GM21367 (cell line): ENCODE data around the gene TCEAL2.
"Not testable (repeated sequence)": the region's sequence is repeated elsewhere in the genome, so short reads cannot be mapped to it uniquely, and the experiment has no call there.

Source experiments
- ATAC-seq: cut with Tn5 transposase; IDR thresholded peaks from one replicate; pipeline ENCODE4 v1.9.1; 2021; ENCODE audit not compliant: unreplicated experiment

Gene TCEAL2

GRCh38 chrX:102125436-102125835 lies at the start of gene TCEAL2:
TSS of gene TCEAL2 (plus strand) at chrX:102125679. CDS start at chrX:102126831, 1,152 bp downstream.
- not testable (repeated sequence) for ATAC-seq

GRCh38 chrX:102077426-102077825 lies 48.1 kb upstream of the TCEAL2 start:
- no peak for ATAC-seq

- ATAC-seq: no peak
Measured at GRCh38 chrX:102085706-102086105, 39.8 kb upstream of the TCEAL2 start.

- ATAC-seq: no peak
Measured at GRCh38 chrX:102113367-102113766, 12.1 kb upstream of the TCEAL2 start.

GRCh38 chrX:102115748-102116147 lies 9.7 kb upstream of the TCEAL2 start:
- ATAC-seq: no peak

GRCh38 chrX:102125014-102125413 lies 465 bp upstream of the TCEAL2 start:
- not testable (repeated sequence) for ATAC-seq

- not testable (repeated sequence) for ATAC-seq
Measured at GRCh38 chrX:102126080-102126818, 770 bp downstream of the TCEAL2 start.

GRCh38 chrX:102126863-102127262 lies 1.4 kb downstream of the TCEAL2 start:
- ATAC-seq: no peak

GRCh38 chrX:102129473-102129872 lies 4.0 kb downstream of the TCEAL2 start:
- no peak for ATAC-seq

- no peak for ATAC-seq
Measured at GRCh38 chrX:102138064-102138463, 12.6 kb downstream of the TCEAL2 start.

- ATAC-seq: not testable (repeated sequence)
Measured at GRCh38 chrX:102140876-102141275, 15.4 kb downstream of the TCEAL2 start.

- ATAC-seq: not testable (repeated sequence)
Measured at GRCh38 chrX:102141631-102142030, 16.2 kb downstream of the TCEAL2 start.

- not testable (repeated sequence) for ATAC-seq
Measured at GRCh38 chrX:102142274-102142673, 16.8 kb downstream of the TCEAL2 start, which contains the start of gene TCEAL6. TSS of gene TCEAL6 (minus strand) at chrX:102142481.

- no peak for ATAC-seq
Measured at GRCh38 chrX:102154218-102154860, 28.9 kb downstream of the TCEAL2 start.

- peak; percentile 35 for ATAC-seq
Measured at GRCh38 chrX:102154900-102155805, 29.7 kb downstream of the TCEAL2 start.

- peak; percentile 96 for ATAC-seq
Measured at GRCh38 chrX:102155806-102156179, 30.3 kb downstream of the TCEAL2 start, which contains the start of gene BEX5. TSS of gene BEX5 (minus strand) at chrX:102155977. CDS start at chrX:102154265, 1,712 bp downstream.
